Stimulated activated CD4-positive, alpha-beta T cell treated with anti-CD3 and anti-CD28 coated beads, TNF-alpha, amount 100 ng/mL, for 4 hours (primary cell): Measurements from ENCODE around the gene ATP9B.
"Not testable (repeated sequence)": the region's sequence is repeated elsewhere in the genome, so short reads cannot be mapped to it uniquely, and the experiment has no call there.

Experiments
- DNase-seq, 3 experiments: peaks; one replicate each; pipeline ENCODE4 v3.0.0-alpha.2; 2020; ENCODE audit warnings: low read depth in 3 of 3

The ATP9B gene

GRCh38 chr18:79283929-79284328, 214.7 kb downstream of the ATP9B start:
- no peak for DNase-seq

- not testable (repeated sequence) for DNase-seq
Measured at GRCh38 chr18:79285191-79285590, 216.0 kb downstream of the ATP9B start.

GRCh38 chr18:79290409-79290808, 221.2 kb downstream of the ATP9B start:
- DNase-seq, result not testable (repeated sequence)

GRCh38 chr18:79290876-79291275, 221.7 kb downstream of the ATP9B start:
- no peak for DNase-seq

GRCh38 chr18:79294235-79294634, 225.0 kb downstream of the ATP9B start:
- no peak for DNase-seq

GRCh38 chr18:79299272-79299671, 230.1 kb downstream of the ATP9B start:
- DNase-seq, result no peak

- no peak for DNase-seq
Measured at GRCh38 chr18:79299711-79300110, 230.5 kb downstream of the ATP9B start.

- no peak for DNase-seq
Measured at GRCh38 chr18:79300413-79300812, 231.2 kb downstream of the ATP9B start.

GRCh38 chr18:79302120-79302519, 232.9 kb downstream of the ATP9B start:
- no peak for DNase-seq

- no peak for DNase-seq
Measured at GRCh38 chr18:79305911-79306310, 236.7 kb downstream of the ATP9B start.

- no peak for DNase-seq
Measured at GRCh38 chr18:79309614-79310358, 240.6 kb downstream of the ATP9B start.

GRCh38 chr18:79314838-79315388, 245.7 kb downstream of the ATP9B start:
- DNase-seq, result no peak

- DNase-seq, result no peak
Measured at GRCh38 chr18:79315596-79315995, 246.4 kb downstream of the ATP9B start.

GRCh38 chr18:79317703-79318102, 248.5 kb downstream of the ATP9B start:
- no peak for DNase-seq

GRCh38 chr18:79318142-79318673, 249.0 kb downstream of the ATP9B start:
- DNase-seq, result no peak

GRCh38 chr18:79320216-79320850, 251.1 kb downstream of the ATP9B start:
- DNase-seq, result no peak

- DNase-seq, result no peak
Measured at GRCh38 chr18:79321625-79322405, 252.6 kb downstream of the ATP9B start.

- DNase-seq, result no peak
Measured at GRCh38 chr18:79322441-79322840, 253.2 kb downstream of the ATP9B start.

GRCh38 chr18:79323471-79323870, 254.3 kb downstream of the ATP9B start:
- no peak for DNase-seq

- DNase-seq, result no peak
Measured at GRCh38 chr18:79326413-79327198, 257.4 kb downstream of the ATP9B start.

- no peak for DNase-seq
Measured at GRCh38 chr18:79327199-79327721, 258.1 kb downstream of the ATP9B start.
